Left lung (tissue), 10 donors: Measurements from ENCODE around the gene TRABD2A. TPM values are rescaled to one million over a fixed set of nuclear protein-coding genes. Genes with fewer than 3 reads are reported as not detected.
A peak's percentile ranks its signal among the peaks of the same experiment; 100 is the strongest.

Source experiments
- ATAC-seq: fragments of 200-7000 bp; cut with Tn5 transposase; one replicate; pipeline ENCODE4 v1.9.1; 2020; ENCODE audit warnings: moderate library complexity
- DNase-seq, 4 donors: peaks; one replicate each; pipeline ENCODE4 v3.0.0-alpha.2; 2013 to 2020
- H3K27ac ChIP-seq, 2 donors: fragments of 200-600 bp; sonication (generic) in 1 of 2; one replicate each; pipeline versions ENCODE4 v1.5.0 to v1.8.0; 2020 to 2021
- H3K27me3 ChIP-seq, 2 donors: fragments of 200-600 bp; sonication (generic) in 1 of 2; one replicate each; pipeline versions ENCODE4 v1.5.0 to v1.8.0; 2020 to 2021
- H3K36me3 ChIP-seq, 2 donors: fragments of 200-600 bp; sonication (generic) in 1 of 2; one replicate each; pipeline versions ENCODE4 v1.5.0 to v1.8.0; 2020 to 2021
- H3K4me1 ChIP-seq, 2 donors: fragments of 200-600 bp; one replicate each; pipeline ENCODE4 v1.8.0; 2021
- H3K4me3 ChIP-seq, 2 donors: fragments of 200-600 bp; sonication (generic) in 1 of 2; one replicate each; pipeline versions ENCODE4 v1.5.0 to v1.8.0; 2020 to 2021; ENCODE audit warnings: mild to moderate bottlenecking in 1 of 2
- H3K9me3 ChIP-seq, 2 donors: fragments of 200-600 bp; sonication (generic) in 1 of 2; one replicate each; pipeline versions ENCODE4 v1.5.0 to v1.8.0; 2020 to 2021
- CTCF ChIP-seq, 2 donors: fragments of 200-600 bp; sonication (generic) in 1 of 2; IDR thresholded peaks; one replicate each; pipeline versions ENCODE4 v1.5.0 to v1.8.0; 2021; ENCODE audit warnings: antibody characterized with exemption in 2 of 2
- intact Hi-C, 2 donors: fragments of 100-400 bp; cut with DNase I; formaldehyde crosslinking; loops; one replicate each; pipeline versions ENCODE4 v1.11.2 to v1.14.2; 2022
- polyA plus RNA-seq, 6 donors: library from polyadenylated mRNA; unstranded; fragments of 120-200 nt; gene quantifications; one replicate each; pipeline ENCODE4 v1.2.1, GENCODE V29; 2013; ENCODE audit not compliant: insufficient read length in 6 of 6
- total RNA-seq, 2 donors: library from RNA; stranded (reverse); fragmentation: NEBNext Ultra II Directional; extraction: Animal tissue kit (Norgen Biotek cat#: 25700); gene quantifications; one replicate each; pipeline ENCODE4 v1.2.1, GENCODE V29; 2021
- donor health status: DM: no; HTN: yes; CAD: no.
- donor health status: DM: no; HTN: no; CAD: no.

The TRABD2A gene
- total and polyA plus RNA-seq, 8 donors: 3.0 to 24.7 (median 21.8) TPM

GRCh38 chr2:84902526-84902925, 21.6 kb upstream of the TRABD2A start:
- Histone ChIP-seq H3K36me3 (no peaks in the 10 kb centered on the region), H3K9me3 (no peaks in the 10 kb centered on the region), H3K4me3 (no peak overlapping the region), H3K27me3 (no peaks in the 10 kb centered on the region), H3K27ac (no peak overlapping the region), H3K4me1 (peaks cover 7 to 40% of the 10 kb centered on the region in 2 donors)
- intact Hi-C loops: no loop called here
- no peak for ATAC-seq
- no peak for TF ChIP-seq CTCF (IDR thresholded peaks at IDR 0.05)
- DNase-seq: no peak

GRCh38 chr2:84901593-84902120, 20.8 kb upstream of the TRABD2A start:
- Histone ChIP-seq H3K9me3 (no peaks in the 10 kb centered on the region), H3K27ac (no peak overlapping the region), H3K4me1 (peaks cover 7 to 39% of the 10 kb centered on the region in 2 donors), H3K27me3 (no peaks in the 10 kb centered on the region), H3K4me3 (no peak overlapping the region), H3K36me3 (no peaks in the 10 kb centered on the region)
- ATAC-seq (no peak), DNase-seq (no peak)
- TF ChIP-seq CTCF (IDR thresholded peaks at IDR 0.05): no peak
- intact Hi-C loops: no loop called here

GRCh38 chr2:84900971-84901370, 20.1 kb upstream of the TRABD2A start:
- Histone ChIP-seq H3K27me3 (no peaks in the 10 kb centered on the region), H3K27ac (no peak overlapping the region), H3K4me3 (no peak overlapping the region), H3K36me3 (no peaks in the 10 kb centered on the region), H3K9me3 (no peaks in the 10 kb centered on the region), H3K4me1 (peaks cover 7 to 40% of the 10 kb centered on the region in 2 donors)
- intact Hi-C loops: no loop called here
- no peak for TF ChIP-seq CTCF (IDR thresholded peaks at IDR 0.05)
- no peak for DNase-seq
- ATAC-seq: no peak

GRCh38 chr2:84899304-84900204, 18.7 kb upstream of the TRABD2A start:
- Histone ChIP-seq H3K27ac (no peak overlapping the region), H3K27me3 (no peaks in the 10 kb centered on the region), H3K36me3 (no peaks in the 10 kb centered on the region), H3K4me1 (peaks cover 7 to 50% of the 10 kb centered on the region in 2 donors), H3K9me3 (no peaks in the 10 kb centered on the region), H3K4me3 (no peak overlapping the region)
- DNase-seq: peak in 1 of 4 donors; percentile 74
- intact Hi-C loops: no loop called here
- TF ChIP-seq CTCF (IDR thresholded peaks at IDR 0.05): no peak
- no peak for ATAC-seq

GRCh38 chr2:84897773-84898172, 16.9 kb upstream of the TRABD2A start:
- DNase-seq (no peak), ATAC-seq (no peak)
- no peak for TF ChIP-seq CTCF (IDR thresholded peaks at IDR 0.05)
- no peaks in the 10 kb centered on the region for H3K36me3 ChIP-seq
- H3K4me3 ChIP-seq: no peak overlapping the region
- no peaks in the 10 kb centered on the region for H3K9me3 ChIP-seq
- peaks cover 7 to 50% of the 10 kb centered on the region in 2 donors for H3K4me1 ChIP-seq
- no peaks in the 10 kb centered on the region for H3K27me3 ChIP-seq
- H3K27ac ChIP-seq: peak overlapping the region; percentile 57 to 77
- intact Hi-C loops: no loop called here
